ENCODE results near the gene EQTN.

GRCh38 chr9:27260789-27261516, 36.0 kb downstream of the EQTN start:
- TF ChIP-seq, protein P1, sequence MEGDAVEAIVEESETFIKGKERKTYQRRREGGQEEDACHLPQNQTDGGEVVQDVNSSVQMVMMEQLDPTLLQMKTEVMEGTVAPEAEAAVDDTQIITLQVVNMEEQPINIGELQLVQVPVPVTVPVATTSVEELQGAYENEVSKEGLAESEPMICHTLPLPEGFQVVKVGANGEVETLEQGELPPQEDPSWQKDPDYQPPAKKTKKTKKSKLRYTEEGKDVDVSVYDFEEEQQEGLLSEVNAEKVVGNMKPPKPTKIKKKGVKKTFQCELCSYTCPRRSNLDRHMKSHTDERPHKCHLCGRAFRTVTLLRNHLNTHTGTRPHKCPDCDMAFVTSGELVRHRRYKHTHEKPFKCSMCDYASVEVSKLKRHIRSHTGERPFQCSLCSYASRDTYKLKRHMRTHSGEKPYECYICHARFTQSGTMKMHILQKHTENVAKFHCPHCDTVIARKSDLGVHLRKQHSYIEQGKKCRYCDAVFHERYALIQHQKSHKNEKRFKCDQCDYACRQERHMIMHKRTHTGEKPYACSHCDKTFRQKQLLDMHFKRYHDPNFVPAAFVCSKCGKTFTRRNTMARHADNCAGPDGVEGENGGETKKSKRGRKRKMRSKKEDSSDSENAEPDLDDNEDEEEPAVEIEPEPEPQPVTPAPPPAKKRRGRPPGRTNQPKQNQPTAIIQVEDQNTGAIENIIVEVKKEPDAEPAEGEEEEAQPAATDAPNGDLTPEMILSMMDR (IDR thresholded peaks at IDR 0.05; ENCODE audit: low read length), result no peak
- TF ChIP-seq EZH2phosphoT487 (IDR thresholded peaks at IDR 0.05; ENCODE audit: low read length) (no peak), EZH2 (optimal IDR thresholded peaks at IDR 0.05; ENCODE audit: low read depth, low read length) (no peak)

Measured in MM.1S (cell line).